GOT3 (cell line): ENCODE data around the gene MAPK4.
"Not testable (repeated sequence)": the region's sequence is repeated elsewhere in the genome, so short reads cannot be mapped to it uniquely, and the experiment has no call there.

Experiments used
- DNase-seq: peaks from one replicate; lab custom pipeline; 2025; ENCODE audit warnings: mixed read lengths; lab: John Stamatoyannopoulos, UW

MAPK4 gene

GRCh38 chr18:50680966-50681365 lies 121.1 kb downstream of the MAPK4 start:
- no peak for DNase-seq

- no peak for DNase-seq
These were observed 123.0 kb downstream of the MAPK4 start for GRCh38 chr18:50682852-50683251.

- DNase-seq: no peak
These were observed 126.5 kb downstream of the MAPK4 start for GRCh38 chr18:50686409-50686808.

GRCh38 chr18:50687491-50687890 lies 127.6 kb downstream of the MAPK4 start:
- no peak for DNase-seq

- no peak for DNase-seq
These were observed 129.7 kb downstream of the MAPK4 start for GRCh38 chr18:50689578-50689977.

- DNase-seq: no peak
These were observed 134.3 kb downstream of the MAPK4 start for GRCh38 chr18:50694147-50694546.

GRCh38 chr18:50695431-50696176 lies 135.7 kb downstream of the MAPK4 start:
- DNase-seq: no peak

GRCh38 chr18:50696436-50696835 lies 136.5 kb downstream of the MAPK4 start:
- DNase-seq: no peak

GRCh38 chr18:50696929-50697328 lies 137.0 kb downstream of the MAPK4 start:
- no peak for DNase-seq

- no peak for DNase-seq
These were observed 137.6 kb downstream of the MAPK4 start for GRCh38 chr18:50697509-50697908.

GRCh38 chr18:50700245-50701165 lies 140.6 kb downstream of the MAPK4 start:
- no peak for DNase-seq

- no peak for DNase-seq
These were observed 144.6 kb downstream of the MAPK4 start for GRCh38 chr18:50704357-50704940.

GRCh38 chr18:50706199-50706598 lies 146.3 kb downstream of the MAPK4 start:
- no peak for DNase-seq

- no peak for DNase-seq
These were observed 146.8 kb downstream of the MAPK4 start for GRCh38 chr18:50706651-50707050.

- not testable (repeated sequence) for DNase-seq
These were observed 147.4 kb downstream of the MAPK4 start for GRCh38 chr18:50707297-50707696.

GRCh38 chr18:50707855-50708469 lies 148.1 kb downstream of the MAPK4 start:
- DNase-seq: no peak

GRCh38 chr18:50709193-50709592 lies 149.3 kb downstream of the MAPK4 start:
- DNase-seq: no peak

- DNase-seq: no peak
These were observed 151.5 kb downstream of the MAPK4 start for GRCh38 chr18:50711386-50711785.

GRCh38 chr18:50715919-50716318 lies 156.0 kb downstream of the MAPK4 start:
- DNase-seq: no peak

GRCh38 chr18:50716902-50717301 lies 157.0 kb downstream of the MAPK4 start:
- no peak for DNase-seq

GRCh38 chr18:50717563-50717962 lies 157.7 kb downstream of the MAPK4 start:
- no peak for DNase-seq
